ENCODE measurements around the gene SYCE1. TPM values are rescaled to one million over a fixed set of nuclear protein-coding genes. Genes with fewer than 3 reads are reported as not detected.
"Not testable (repeated sequence)": the region's sequence is repeated elsewhere in the genome, so short reads cannot be mapped to it uniquely, and the experiment has no call there.

SYCE1 gene
- total RNA-seq, 4 donors from 2014 or later = 7.5 TPM; not detected in 3

- no peak for TF ChIP-seq POLR2A (IDR thresholded peaks at IDR 0.05)
- no peak for TF ChIP-seq CTCF (IDR thresholded peaks at IDR 0.05)
- no peak overlapping the region for H3K27ac ChIP-seq
- no peak overlapping the region for H3K4me3 ChIP-seq
- no peak for DNase-seq
- H3K9me3 ChIP-seq = no peaks in the 10 kb centered on the region
- H3K36me3 ChIP-seq = no peaks in the 10 kb centered on the region
- H3K4me1 ChIP-seq = no peaks in the 10 kb centered on the region
- H3K27me3 ChIP-seq = no peaks in the 10 kb centered on the region
Observed at GRCh38 chr10:133555521-133555920, 9.9 kb downstream of the SYCE1 start.

- H3K27ac ChIP-seq = no peak overlapping the region
- no peaks in the 10 kb centered on the region for H3K4me1 ChIP-seq
- H3K27me3 ChIP-seq = no peaks in the 10 kb centered on the region
- no peak overlapping the region for H3K4me3 ChIP-seq
- no peaks in the 10 kb centered on the region for H3K9me3 ChIP-seq
- no peaks in the 10 kb centered on the region for H3K36me3 ChIP-seq
- TF ChIP-seq CTCF (IDR thresholded peaks at IDR 0.05) = no peak
- DNase-seq = no peak
Observed at GRCh38 chr10:133554600-133554999, 10.8 kb downstream of the SYCE1 start.

GRCh38 chr10:133544506-133544905 is 20.9 kb downstream of the SYCE1 start:
- Histone ChIP-seq H3K36me3 (no peaks in the 10 kb centered on the region), H3K27ac (no peak overlapping the region)

GRCh38 chr10:133541441-133541975 is 23.9 kb downstream of the SYCE1 start:
- H3K27me3 ChIP-seq, H3K4me1 ChIP-seq, DNase-seq, H3K27ac ChIP-seq, H3K9me3 ChIP-seq, H3K36me3 ChIP-seq, H3K4me3 ChIP-seq: not testable (repeated sequence)

More at GRCh38 chr10:133544506-133544905, 20.9 kb downstream of the SYCE1 start:
- Histone ChIP-seq H3K4me1 (no peaks in the 10 kb centered on the region), H3K4me3 (no peak overlapping the region), H3K27me3 (no peaks in the 10 kb centered on the region), H3K9me3 (peaks cover 0 to 5% (median 0%) of the 10 kb centered on the region in 4 donors)
- no peak for DNase-seq
- no peak for TF ChIP-seq POLR2A (IDR thresholded peaks at IDR 0.05)
- TF ChIP-seq CTCF (IDR thresholded peaks at IDR 0.05) = no peak

GRCh38 chr10:133537546-133538545 is 27.5 kb downstream of the SYCE1 start:
- TF ChIP-seq CTCF (IDR thresholded peaks at IDR 0.05) (no peak), POLR2A (IDR thresholded peaks at IDR 0.05) (no peak)
- no peak overlapping the region for H3K27ac ChIP-seq
- no peak overlapping the region for H3K4me3 ChIP-seq
- DNase-seq = no peak
- no peaks in the 10 kb centered on the region for H3K27me3 ChIP-seq
- no peaks in the 10 kb centered on the region for H3K4me1 ChIP-seq
- H3K36me3 ChIP-seq = no peaks in the 10 kb centered on the region
- H3K9me3 ChIP-seq = no peaks in the 10 kb centered on the region

- no peaks in the 10 kb centered on the region for H3K36me3 ChIP-seq
- no peak for DNase-seq
- no peak overlapping the region for H3K4me3 ChIP-seq
- H3K27me3 ChIP-seq = no peaks in the 10 kb centered on the region
- no peaks in the 10 kb centered on the region for H3K4me1 ChIP-seq
- H3K9me3 ChIP-seq = no peaks in the 10 kb centered on the region
- no peak overlapping the region for H3K27ac ChIP-seq
- TF ChIP-seq POLR2A (IDR thresholded peaks at IDR 0.05) = no peak
Observed at GRCh38 chr10:133536198-133536597, 29.2 kb downstream of the SYCE1 start.
